ENCODE data around the gene RTEL1.
"Not testable (repeated sequence)": the region's sequence is repeated elsewhere in the genome, so short reads cannot be mapped to it uniquely, and the experiment has no call there.

Gene RTEL1

GRCh38 chr20:63702036-63702665, 44.0 kb downstream of the RTEL1 start:
- DNase-seq, result no peak

- no peak for DNase-seq
These were observed 44.8 kb downstream of the RTEL1 start for GRCh38 chr20:63702751-63703470.

- no peak for DNase-seq
These were observed 45.4 kb downstream of the RTEL1 start for GRCh38 chr20:63703471-63703975.

- no peak for DNase-seq
These were observed 46.0 kb downstream of the RTEL1 start for GRCh38 chr20:63703976-63704748.

GRCh38 chr20:63704749-63705117, 46.6 kb downstream of the RTEL1 start:
- DNase-seq, result no peak

- no peak for DNase-seq
These were observed 47.3 kb downstream of the RTEL1 start for GRCh38 chr20:63705232-63706026.

- no peak for DNase-seq
These were observed 48.0 kb downstream of the RTEL1 start for GRCh38 chr20:63706027-63706695.

- peak; percentile 71 for DNase-seq
These were observed 48.9 kb downstream of the RTEL1 start for GRCh38 chr20:63706852-63707557.

GRCh38 chr20:63707558-63708300, 49.6 kb downstream of the RTEL1 start, which contains the start of the genes ARFRP1 and ZGPAT:
TSS of gene ARFRP1 (minus strand) at chr20:63707976. CDS start at chr20:63707091, 885 bp downstream.
TSS of gene ZGPAT (plus strand) at chr20:63708039. CDS start at chr20:63708581, 542 bp downstream.
- peak; percentile 90 for DNase-seq

GRCh38 chr20:63708301-63709148, 50.4 kb downstream of the RTEL1 start:
- DNase-seq, result no peak

GRCh38 chr20:63709149-63709527, 51.0 kb downstream of the RTEL1 start:
- DNase-seq, result no peak

- DNase-seq, result no peak
These were observed 53.1 kb downstream of the RTEL1 start for GRCh38 chr20:63711085-63711645.

- DNase-seq, result no peak
These were observed 54.1 kb downstream of the RTEL1 start for GRCh38 chr20:63712191-63712590.

GRCh38 chr20:63714858-63715257, 56.7 kb downstream of the RTEL1 start:
- no peak for DNase-seq

GRCh38 chr20:63718996-63719395, 60.9 kb downstream of the RTEL1 start:
- DNase-seq, result no peak

- not testable (repeated sequence) for DNase-seq
These were observed 65.0 kb downstream of the RTEL1 start for GRCh38 chr20:63722967-63723622.

- DNase-seq, result not testable (repeated sequence)
These were observed 72.1 kb downstream of the RTEL1 start for GRCh38 chr20:63730189-63730733.

GRCh38 chr20:63731410-63731809, 73.3 kb downstream of the RTEL1 start:
- DNase-seq, result no peak
